Gastroesophageal sphincter (tissue), 3 donors: ENCODE results near the gene DPEP3.

ENCODE experiments used
- CTCF ChIP-seq, 4 experiments: fragments of 200-600 bp in 2 of 4; fragments of 450-650 bp in 2 of 4; sonication (generic) in 1 of 4; IDR thresholded peaks; one replicate each; pipeline ENCODE4 v1.5.1; 2017 to 2019; ENCODE audit warnings: antibody characterized with exemption in 4 of 4, mild to moderate bottlenecking in 2 of 4, moderate library complexity in 2 of 4
- EP300 ChIP-seq: sonication (generic); formaldehyde crosslinking; IDR thresholded peaks from one replicate; pipeline ENCODE4 v1.6.1; 2017; ENCODE audit warnings: antibody characterized with exemption, mild to moderate bottlenecking
- POLR2A ChIP-seq, 2 donors: fragments of 450-650 bp; IDR thresholded peaks; one replicate each; pipeline ENCODE4 v1.6.1; 2017; ENCODE audit warnings: antibody characterized with exemption in 2 of 2, mild to moderate bottlenecking in 2 of 2, moderate library complexity in 1 of 2
- POLR2AphosphoS5 ChIP-seq: sonication (generic); formaldehyde crosslinking; IDR thresholded peaks from one replicate; pipeline ENCODE4 v1.6.1; 2017; ENCODE audit warnings: antibody characterized with exemption

GRCh38 chr16:67989322-67990017 lies 9.2 kb upstream of the DPEP3 start:
- TF ChIP-seq POLR2A (IDR thresholded peaks at IDR 0.05) = no peak
- TF ChIP-seq POLR2AphosphoS5 = no peak
- TF ChIP-seq CTCF (IDR thresholded peaks at IDR 0.05) = no peak
- TF ChIP-seq EP300 = no peak
